B cell (primary cell): Measurements from ENCODE around the gene PLEKHG2.

Experiments
- EZH2 ChIP-seq: IDR thresholded peaks from 2 replicates; pipeline ENCODE4 v1.6.1; 2012; ENCODE audit warnings: borderline replicate concordance, low read depth, mild to moderate bottlenecking, moderate library complexity, low read length; ENCODE audit not compliant: insufficient read depth, poor library complexity, severe bottlenecking
- TF ChIP-seq, protein P1 (sequence below): fragments of 200-600 bp; IDR thresholded peaks from one replicate; pipeline ENCODE4 v1.8.0; 2022; ENCODE audit warnings: antibody characterized with exemption, mild to moderate bottlenecking

DNA sequence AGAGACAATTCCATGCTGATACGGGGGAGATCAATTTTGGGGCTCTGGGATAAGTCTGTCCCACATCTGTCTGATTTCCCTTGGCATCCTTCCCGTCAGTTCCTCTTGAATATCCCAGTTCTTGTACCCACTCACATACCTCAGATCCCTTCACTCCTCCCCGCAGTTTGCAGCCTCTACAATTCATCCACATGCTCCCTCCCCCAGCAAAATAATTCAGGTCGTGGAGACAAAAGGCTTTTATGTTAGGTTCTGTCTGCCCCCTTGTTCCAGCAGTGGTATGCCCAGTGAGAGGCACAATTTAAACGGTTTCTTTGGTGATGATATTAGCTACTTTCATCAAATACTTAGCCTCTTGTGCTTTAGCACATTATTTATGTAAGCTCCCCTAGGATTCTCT is 13.7 kb downstream of the PLEKHG2 start:
- TF ChIP-seq, protein P1, sequence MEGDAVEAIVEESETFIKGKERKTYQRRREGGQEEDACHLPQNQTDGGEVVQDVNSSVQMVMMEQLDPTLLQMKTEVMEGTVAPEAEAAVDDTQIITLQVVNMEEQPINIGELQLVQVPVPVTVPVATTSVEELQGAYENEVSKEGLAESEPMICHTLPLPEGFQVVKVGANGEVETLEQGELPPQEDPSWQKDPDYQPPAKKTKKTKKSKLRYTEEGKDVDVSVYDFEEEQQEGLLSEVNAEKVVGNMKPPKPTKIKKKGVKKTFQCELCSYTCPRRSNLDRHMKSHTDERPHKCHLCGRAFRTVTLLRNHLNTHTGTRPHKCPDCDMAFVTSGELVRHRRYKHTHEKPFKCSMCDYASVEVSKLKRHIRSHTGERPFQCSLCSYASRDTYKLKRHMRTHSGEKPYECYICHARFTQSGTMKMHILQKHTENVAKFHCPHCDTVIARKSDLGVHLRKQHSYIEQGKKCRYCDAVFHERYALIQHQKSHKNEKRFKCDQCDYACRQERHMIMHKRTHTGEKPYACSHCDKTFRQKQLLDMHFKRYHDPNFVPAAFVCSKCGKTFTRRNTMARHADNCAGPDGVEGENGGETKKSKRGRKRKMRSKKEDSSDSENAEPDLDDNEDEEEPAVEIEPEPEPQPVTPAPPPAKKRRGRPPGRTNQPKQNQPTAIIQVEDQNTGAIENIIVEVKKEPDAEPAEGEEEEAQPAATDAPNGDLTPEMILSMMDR, result no peak
- no peak for TF ChIP-seq EZH2
